H1 (cell line): ENCODE measurements around the gene PHLPP1. TPM values are rescaled to one million over a fixed set of nuclear protein-coding genes. Genes with fewer than 3 reads are reported as not detected.

Source experiments
- CTCF ChIA-PET: fragments of 300-600 bp; sonication (Branson Sonifier 250); formaldehyde crosslinking; loops from one replicate; lab custom pipeline; 2021; ENCODE audit not compliant: partially characterized antibody; lab: Charles Lee
- POLR2A ChIA-PET: fragments of 300-600 bp; sonication (Branson Sonifier 250); formaldehyde crosslinking; loops from one replicate; lab custom pipeline; 2021; ENCODE audit warnings: inconsistent platforms; ENCODE audit not compliant: partially characterized antibody; lab: Charles Lee
- DNase-seq, 2 experiments: peaks; one replicate each; pipeline versions ENCODE4 v3.0.0 to v3.0.0-alpha.2; 2010 to 2022; ENCODE audit warnings: low spot score in 2 of 2, low read depth in 1 of 2, mixed read lengths in 1 of 2
- FAIRE-seq: peaks from 2 replicates; lab custom pipeline; 2011; peaks lifted over from hg19 to GRCh38; lab: Jason Lieb, UNC
- H2AFZ ChIP-seq: 2 replicates; pipeline ENCODE4 v1.8.1; 2012; ENCODE audit warnings: low read length, inconsistent platforms
- H2AK5ac ChIP-seq: 2 replicates; pipeline ENCODE4 v1.6.1; 2013; ENCODE audit warnings: low read depth, low read length
- H2BK120ac ChIP-seq: replicated peaks from 2 replicates; pipeline ENCODE3; 2013; ENCODE audit warnings: low read depth, low read length, inconsistent platforms
- H2BK12ac ChIP-seq: 2 replicates; pipeline ENCODE4 v1.6.1; 2013; ENCODE audit warnings: low read depth, low read length
- H2BK15ac ChIP-seq: 2 replicates; pipeline ENCODE4 v1.6.1; 2013; ENCODE audit warnings: low read length
- H2BK20ac ChIP-seq: 2 replicates; pipeline ENCODE4 v1.6.1; 2013; ENCODE audit warnings: low read length
- H2BK5ac ChIP-seq: 2 replicates; pipeline ENCODE4 v1.6.1; 2013; ENCODE audit warnings: low read depth, low read length
- H3K14ac ChIP-seq: 2 replicates; pipeline ENCODE4 v1.6.1; 2013; ENCODE audit warnings: inconsistent platforms; ENCODE audit not compliant: insufficient read length
- H3K18ac ChIP-seq: 2 replicates; pipeline ENCODE4 v1.6.1; 2013; ENCODE audit warnings: low read length; ENCODE audit errors: extremely low read depth
- H3K23ac ChIP-seq: 2 replicates; pipeline ENCODE4 v1.6.1; 2013; ENCODE audit warnings: inconsistent platforms; ENCODE audit not compliant: insufficient read length
- H3K23me2 ChIP-seq: 2 replicates; pipeline ENCODE4 v1.6.1; 2013; ENCODE audit warnings: low read depth, low read length
- H3K27ac ChIP-seq: 2 replicates; pipeline ENCODE4 v1.6.1; 2011; ENCODE audit warnings: low read depth, low read length, inconsistent platforms
- H3K27me3 ChIP-seq, 4 experiments: replicated peaks in 1 of 4; 1 replicate in 1 of 4; 2 replicates in 3 of 4; pipeline versions ENCODE4 v1.6.1 to v1.8.1; 2011 to 2013; ENCODE audit warnings: low read length in 3 of 4, mild to moderate bottlenecking in 3 of 4, inconsistent platforms in 2 of 4, mixed read lengths in 2 of 4, moderate library complexity in 1 of 4; ENCODE audit not compliant: control insufficient read depth in 3 of 4, insufficient read depth in 3 of 4; ENCODE audit errors: extremely low read depth in 1 of 4
- H3K36me3 ChIP-seq, 4 experiments: 2 replicates each; pipeline versions ENCODE4 v1.6.1 to v1.8.1; 2011 to 2013; ENCODE audit warnings: mild to moderate bottlenecking in 4 of 4, low read length in 3 of 4, moderate library complexity in 2 of 4, control low read depth in 1 of 4, inconsistent platforms in 1 of 4; ENCODE audit not compliant: insufficient read depth in 4 of 4, control insufficient read depth in 2 of 4
- H3K4ac ChIP-seq: replicated peaks from 2 replicates; pipeline ENCODE3; 2013; ENCODE audit warnings: low read length, low read depth, mixed read lengths, inconsistent platforms; ENCODE audit not compliant: insufficient read length
- H3K4me1 ChIP-seq, 4 experiments: replicated peaks in 1 of 4; 1 replicate in 1 of 4; 2 replicates in 3 of 4; pipeline versions ENCODE4 v1.6.1 to v1.8.1; 2011 to 2013; ENCODE audit warnings: low read length in 3 of 4, inconsistent platforms in 2 of 4, mixed read lengths in 1 of 4; ENCODE audit not compliant: insufficient read depth in 4 of 4, control insufficient read depth in 3 of 4
- H3K4me2 ChIP-seq, 2 experiments: 2 replicates each; pipeline versions ENCODE4 v1.6.1 to v1.8.1; 2011 to 2013; ENCODE audit warnings: low read depth in 2 of 2, low read length in 2 of 2, control low read depth in 1 of 2, inconsistent platforms in 1 of 2, mild to moderate bottlenecking in 1 of 2; ENCODE audit not compliant: insufficient read depth in 1 of 2
- H3K4me3 ChIP-seq, 4 experiments: fragments of 200-600, 300-600 bp in 1 of 4; sonication (generic), shearing (Covaris generic), sonication (Bioruptor Twin) in 1 of 4; 2 replicates each; pipeline versions ENCODE4 v1.5.1 to v1.8.1; 2011 to 2016; ENCODE audit warnings: low read length in 4 of 4, low read depth in 3 of 4, control low read depth in 2 of 4, inconsistent platforms in 2 of 4, mild to moderate bottlenecking in 2 of 4, mixed read lengths in 1 of 4, moderate library complexity in 1 of 4; ENCODE audit not compliant: insufficient read depth in 2 of 4; ENCODE audit errors: extremely low read depth in 1 of 4
- H3K56ac ChIP-seq: replicated peaks from 2 replicates; pipeline ENCODE3; 2013; ENCODE audit warnings: low read depth, mild to moderate bottlenecking, mixed read lengths, low read length, inconsistent platforms; ENCODE audit not compliant: insufficient read length
- H3K79me1 ChIP-seq: 2 replicates; pipeline ENCODE4 v1.6.1; 2013; ENCODE audit warnings: low read depth, low read length, control low read depth
- H3K79me2 ChIP-seq, 2 experiments: 2 replicates each; pipeline versions ENCODE4 v1.6.1 to v1.8.1; 2012 to 2013; ENCODE audit warnings: low read length in 2 of 2, mild to moderate bottlenecking in 2 of 2, inconsistent platforms in 1 of 2; ENCODE audit not compliant: insufficient read depth in 2 of 2, control insufficient read depth in 1 of 2
- H3K9ac ChIP-seq, 4 experiments: replicated peaks in 1 of 4; 1 replicate in 1 of 4; 2 replicates in 3 of 4; pipeline versions ENCODE4 v1.6.1 to v1.8.1; 2011 to 2013; ENCODE audit warnings: low read depth in 3 of 4, low read length in 3 of 4, control low read depth in 2 of 4, mild to moderate bottlenecking in 2 of 4, moderate library complexity in 2 of 4, inconsistent platforms in 1 of 4; ENCODE audit errors: extremely low read depth in 1 of 4
- H3K9me3 ChIP-seq, 2 experiments: 2 replicates each; pipeline versions ENCODE4 v1.6.1 to v1.8.1; 2012 to 2013; ENCODE audit warnings: mild to moderate bottlenecking in 2 of 2, moderate library complexity in 2 of 2, control low read depth in 1 of 2, inconsistent platforms in 1 of 2, low read depth in 1 of 2, low read length in 1 of 2, mixed read lengths in 1 of 2; ENCODE audit not compliant: insufficient read depth in 2 of 2
- H4K20me1 ChIP-seq, 2 experiments: replicated peaks in 1 of 2; 2 replicates each; pipeline versions ENCODE3 to v1.8.1; 2011 to 2013; ENCODE audit warnings: inconsistent platforms in 2 of 2, low read length in 2 of 2, mild to moderate bottlenecking in 1 of 2; ENCODE audit not compliant: insufficient read depth in 2 of 2, control insufficient read depth in 1 of 2
- H4K5ac ChIP-seq: 2 replicates; pipeline ENCODE4 v1.6.1; 2013; ENCODE audit warnings: low read length, low read depth, mixed read lengths, inconsistent platforms; ENCODE audit not compliant: insufficient read length
- H4K8ac ChIP-seq: 2 replicates; pipeline ENCODE4 v1.8.0; 2013; ENCODE audit warnings: mild to moderate bottlenecking, moderate library complexity, low read length, inconsistent platforms; ENCODE audit not compliant: insufficient read depth; ENCODE audit errors: extremely low read depth
- H4K91ac ChIP-seq: replicated peaks from 2 replicates; pipeline ENCODE3; 2013; ENCODE audit warnings: low read length, mixed read lengths, inconsistent platforms; ENCODE audit not compliant: insufficient read length
- CBX8 ChIP-seq: fragments of 300-800, 300-1000 bp; sonication (generic); IDR thresholded peaks from 2 replicates; pipeline ENCODE4 v1.7.1; 2016; ENCODE audit warnings: low read depth, low read length, borderline replicate concordance
- CREB1 ChIP-seq: IDR thresholded peaks from 2 replicates; pipeline ENCODE4 v1.6.1; 2012; ENCODE audit warnings: inconsistent platforms
- EZH2 ChIP-seq: fragments of 200-600 bp; sonication (generic); IDR thresholded peaks from 2 replicates; pipeline ENCODE4 v1.7.1; 2012; ENCODE audit warnings: low read depth, mild to moderate bottlenecking, moderate library complexity, low read length, inconsistent platforms; ENCODE audit not compliant: severe bottlenecking
- KDM4A ChIP-seq: IDR thresholded peaks from one replicate; pipeline ENCODE4 v1.7.1; 2012; ENCODE audit warnings: low read depth, mild to moderate bottlenecking, moderate library complexity, low read length, inconsistent platforms; ENCODE audit not compliant: severe bottlenecking
- KDM5A ChIP-seq: fragments of 200-600 bp; IDR thresholded peaks from 2 replicates; pipeline ENCODE4 v1.7.1; 2012; ENCODE audit warnings: mild to moderate bottlenecking, low read length, inconsistent platforms, mixed read lengths
- NRF1 ChIP-seq: IDR thresholded peaks from 2 replicates; pipeline ENCODE4 v1.6.1; 2011; ENCODE audit warnings: mild to moderate bottlenecking, low read depth, low read length, improper control_type of control experiment
- POLR2A ChIP-seq, 2 experiments: IDR thresholded peaks; 1 replicate in 1 of 2; 2 replicates in 1 of 2; pipeline ENCODE4 v1.6.1; 2011; ENCODE audit warnings: low read depth in 2 of 2, low read length in 2 of 2, mild to moderate bottlenecking in 2 of 2; ENCODE audit errors: control extremely low read depth in 1 of 2
- RXRA ChIP-seq: IDR thresholded peaks from 2 replicates; pipeline ENCODE4 v1.6.1; 2011; ENCODE audit warnings: low read depth, mild to moderate bottlenecking, low read length, moderate library complexity; ENCODE audit not compliant: insufficient read depth
- SIX5 ChIP-seq: IDR thresholded peaks from 2 replicates; pipeline ENCODE4 v1.6.1; 2011; ENCODE audit warnings: mild to moderate bottlenecking, low read depth, low read length
- TAF1 ChIP-seq: IDR thresholded peaks from 2 replicates; pipeline ENCODE4 v1.6.1; 2011; ENCODE audit warnings: mild to moderate bottlenecking, low read depth, low read length
- TBP ChIP-seq: IDR thresholded peaks from 2 replicates; pipeline ENCODE4 v1.6.1; 2011; ENCODE audit warnings: low read depth, low read length, improper control_type of control experiment
- YY1 ChIP-seq: IDR thresholded peaks from 2 replicates; pipeline ENCODE4 v1.6.1; 2011; ENCODE audit warnings: low read depth, mild to moderate bottlenecking, low read length
- WGBS, 2 experiments: shearing (Covaris generic) in 1 of 2; methylation state at CpG; one replicate each; pipeline versions ENCODE4 v1.1.6 to v1.1.7; 2013 to 2015; ENCODE audit warnings: low lambda C conversion rate in 2 of 2, mixed read lengths in 2 of 2, inconsistent platforms in 1 of 2, low coverage in 1 of 2, missing lambda C conversion rate in 1 of 2; ENCODE audit not compliant: insufficient replicate concordance in 2 of 2, insufficient coverage in 1 of 2, insufficient read length in 1 of 2; ENCODE audit errors: extremely low coverage in 1 of 2, missing lambda C conversion rate in 1 of 2; 5-methylcytosine and 5-hydroxymethylcytosine counted together
- polyA plus RNA-seq, 7 experiments: library from polyadenylated mRNA; depleted of rRNA in 3 of 7; stranded (reverse) in 5 of 7; unstranded in 2 of 7; fragments of >200 nt in 5 of 7; fragments of 200-250 nt in 2 of 7; gene quantifications; 1 replicate in 5 of 7; 2 replicates in 1 of 7; 4 replicates in 1 of 7; pipeline versions ENCODE4 v1.2.1 to v1.2.3, GENCODE V29; 2011 to 2013; ENCODE audit warnings: missing spikeins in 2 of 7, mixed read lengths in 2 of 7
- total RNA-seq: library from RNA; stranded (reverse); fragmentation: NEBNext Ultra II Directional; extraction: Animal tissue kit (Norgen Biotek cat#: 25700); gene quantifications from 2 replicates; pipeline ENCODE4 v1.2.1, GENCODE V29; 2021

PHLPP1 gene
- total and polyA plus RNA-seq, 2 of the 8 experiments (the other 6 are each of a cell fraction or from before 2014, with no cell fraction given) = 28.0 to 66.3 TPM

GRCh38 chr18:62867534-62867933, 152.2 kb downstream of the PHLPP1 start:
- no peaks in the 10 kb centered on the region for H3K27me3 ChIP-seq
- H3K9me3 ChIP-seq = no peaks in the 10 kb centered on the region
- TF ChIP-seq RXRA (no peak), CBX8 (no peak), YY1 (no peak), KDM5A (no peak), CREB1 (no peak), EZH2 (no peak), TBP (no peak), POLR2A (IDR thresholded peaks at IDR 0.05; ENCODE audit: control extremely low read depth in 1 of 2, low read depth in 2 of 2, low read length in 2 of 2) (no peak), NRF1 (no peak), KDM4A (no peak), SIX5 (no peak), TAF1 (no peak)
- TF ChIP-seq, all 59 proteins: peak for 0
- H3K14ac ChIP-seq = no peak overlapping the region
- H3K18ac ChIP-seq = no peak overlapping the region
- FAIRE-seq = no peak
- H3K23ac ChIP-seq = no peak overlapping the region
- peaks cover 0 to 41% of the 10 kb centered on the region in 2 experiments; a peak in 2 of 4 replicates for H3K79me2 ChIP-seq
- no peak overlapping the region for H3K56ac ChIP-seq
- H3K79me1 ChIP-seq = 0 out of 2 replicates have a peak, but pooled peaks cover 2% of the 10 kb centered on the region
- H3K23me2 ChIP-seq = no peaks in the 10 kb centered on the region
- no peak overlapping the region for H2BK5ac ChIP-seq
- H2AK5ac ChIP-seq = no peak overlapping the region
- no peak overlapping the region for H3K27ac ChIP-seq
- H4K20me1 ChIP-seq = no peaks in the 10 kb centered on the region
- WGBS, 2 experiments = 91% methylated on average over 8 of the region's 8 CpGs; no CpG with 5 or more reads in 1 of the 2 experiments
- H2BK20ac ChIP-seq = no peak overlapping the region
- H3K36me3 ChIP-seq = peaks cover 0 to under 1% (median 0%) of the 10 kb centered on the region in 4 experiments; a peak in 2 of 8 replicates
- H3K4me3 ChIP-seq = no peak overlapping the region
- no peak overlapping the region for H4K8ac ChIP-seq
- POLR2A ChIA-PET = no interaction called here
- H4K5ac ChIP-seq = no peak overlapping the region
- no peak overlapping the region for H3K4ac ChIP-seq
- DNase-seq = no peak
- CTCF ChIA-PET = interaction anchor here (1.6 kb wide), 1 partner anchor 13 kb away, joined by 5 read pairs; no protein-coding TSS in a partner anchor
- H3K9ac ChIP-seq = no peak overlapping the region
- H4K91ac ChIP-seq = no peak overlapping the region
- H3K4me1 ChIP-seq = no peaks in the 10 kb centered on the region
- no peak overlapping the region for H3K4me2 ChIP-seq
- no peak overlapping the region for H2AFZ ChIP-seq
- no peak overlapping the region for H2BK12ac ChIP-seq
- H2BK15ac ChIP-seq = no peak overlapping the region
- no peak overlapping the region for H2BK120ac ChIP-seq
